Coronary artery (tissue), 2 donors: Measurements from ENCODE around the gene ACAP3.

Source experiments
- DNase-seq: peaks from one replicate; pipeline ENCODE4 v3.0.0-alpha.2; 2017; ENCODE audit warnings: low spot score
- H3K27ac ChIP-seq, 2 donors: fragments of 200-600 bp; sonication (generic); one replicate each; pipeline ENCODE4 v1.5.1; 2016 to 2019
- H3K4me3 ChIP-seq: fragments of 200-600 bp; sonication (generic); 2 replicates; pipeline ENCODE4 v1.5.1; 2016; ENCODE audit warnings: mild to moderate bottlenecking, moderate library complexity
- CTCF ChIP-seq: fragments of 200-600 bp; sonication (generic); IDR thresholded peaks from one replicate; pipeline ENCODE4 v1.5.1; 2019; ENCODE audit warnings: antibody characterized with exemption

ACAP3 gene

GRCh38 chr1:1243266-1243660 is 64.5 kb downstream of the ACAP3 start:
- no peak for DNase-seq
- H3K4me3 ChIP-seq = no peak overlapping the region
- no peak overlapping the region for H3K27ac ChIP-seq
- no peak for TF ChIP-seq CTCF

- DNase-seq = no peak
- no peak for TF ChIP-seq CTCF
- Histone ChIP-seq H3K27ac (no peak overlapping the region), H3K4me3 (no peak overlapping the region)
Measured at GRCh38 chr1:1242461-1243265, 65.1 kb downstream of the ACAP3 start.
